Parathyroid adenoma (tissue), 2 donors: Measurements from ENCODE around the gene PIGN.

Experiments
- H2AFZ ChIP-seq: fragments of 300-600 bp; sonication (generic); one replicate; pipeline ENCODE4 v1.7.0; 2017; ENCODE audit warnings: antibody characterized with exemption, mild to moderate bottlenecking
- H3K27ac ChIP-seq: fragments of 300-600 bp; sonication (generic); one replicate; pipeline ENCODE4 v1.7.0; 2017
- H3K27me3 ChIP-seq: fragments of 300-600 bp; sonication (generic); one replicate; pipeline ENCODE4 v1.7.0; 2017; ENCODE audit warnings: low read length; ENCODE audit not compliant: control insufficient read depth, insufficient read depth
- H3K36me3 ChIP-seq: fragments of 300-600 bp; sonication (generic); one replicate; pipeline ENCODE4 v1.7.0; 2017; ENCODE audit warnings: low read length; ENCODE audit not compliant: control insufficient read depth, insufficient read depth
- H3K4me1 ChIP-seq: fragments of 300-600 bp; sonication (generic); one replicate; pipeline ENCODE4 v1.7.0; 2017; ENCODE audit warnings: control low read depth
- H3K4me2 ChIP-seq: fragments of 300-600 bp; sonication (generic); one replicate; pipeline ENCODE4 v1.7.0; 2017; ENCODE audit warnings: low read length
- H3K4me3 ChIP-seq: fragments of 300-600 bp; sonication (generic); one replicate; pipeline ENCODE4 v1.7.0; 2017; ENCODE audit warnings: low read depth, low read length
- H3K79me2 ChIP-seq: fragments of 300-600 bp; sonication (generic); one replicate; pipeline ENCODE4 v1.7.0; 2017; ENCODE audit warnings: control low read depth
- H3K9ac ChIP-seq: fragments of 300-600 bp; sonication (generic); one replicate; pipeline ENCODE4 v1.7.0; 2017; ENCODE audit warnings: mild to moderate bottlenecking
- H3K9me3 ChIP-seq: fragments of 300-600 bp; sonication (generic); one replicate; pipeline ENCODE4 v1.7.0; 2017; ENCODE audit warnings: low read length; ENCODE audit not compliant: control insufficient read depth
- CTCF ChIP-seq: fragments of 300-600 bp; sonication (generic); IDR thresholded peaks from one replicate; pipeline ENCODE4 v1.7.0; 2017; ENCODE audit warnings: antibody characterized with exemption, mild to moderate bottlenecking
- donor health status: primary hyperparathyroidism.

Gene PIGN

GRCh38 chr18:62088156-62088555 is 98.7 kb downstream of the PIGN start:
- H3K9me3 ChIP-seq, result no peaks in the 10 kb centered on the region
- TF ChIP-seq CTCF, result no peak

GRCh38 chr18:62085756-62086155 is 101.1 kb downstream of the PIGN start:
- peaks cover 20% of the 10 kb centered on the region for H3K4me1 ChIP-seq
- TF ChIP-seq CTCF, result no peak
- no peak overlapping the region for H3K9ac ChIP-seq
- H3K27me3 ChIP-seq, result no peaks in the 10 kb centered on the region
- no peak overlapping the region for H3K4me3 ChIP-seq
- no peaks in the 10 kb centered on the region for H3K36me3 ChIP-seq
- H3K79me2 ChIP-seq, result no peaks in the 10 kb centered on the region
- no peak overlapping the region for H2AFZ ChIP-seq
- no peak overlapping the region for H3K27ac ChIP-seq
- H3K4me2 ChIP-seq, result no peak overlapping the region
- no peaks in the 10 kb centered on the region for H3K9me3 ChIP-seq

More at GRCh38 chr18:62088156-62088555, 98.7 kb downstream of the PIGN start:
- Histone ChIP-seq H3K27me3 (no peaks in the 10 kb centered on the region), H3K4me3 (no peak overlapping the region), H3K9ac (no peak overlapping the region), H3K36me3 (no peaks in the 10 kb centered on the region), H2AFZ (no peak overlapping the region), H3K4me1 (peaks cover 12% of the 10 kb centered on the region), H3K4me2 (no peak overlapping the region), H3K79me2 (no peaks in the 10 kb centered on the region), H3K27ac (no peak overlapping the region)

- no peak overlapping the region for H3K9ac ChIP-seq
- H2AFZ ChIP-seq, result no peak overlapping the region
- no peaks in the 10 kb centered on the region for H3K79me2 ChIP-seq
- H3K4me3 ChIP-seq, result no peak overlapping the region
- no peaks in the 10 kb centered on the region for H3K36me3 ChIP-seq
- peaks cover 34% of the 10 kb centered on the region for H3K4me1 ChIP-seq
- TF ChIP-seq CTCF, result no peak
- no peaks in the 10 kb centered on the region for H3K9me3 ChIP-seq
- H3K27ac ChIP-seq, result peak overlapping the region; percentile 92
- no peaks in the 10 kb centered on the region for H3K27me3 ChIP-seq
- no peak overlapping the region for H3K4me2 ChIP-seq
Measured at GRCh38 chr18:62081761-62082294, 105.0 kb downstream of the PIGN start.

GRCh38 chr18:62081248-62081647 is 105.6 kb downstream of the PIGN start:
- peak overlapping the region; percentile 92 for H3K27ac ChIP-seq
- no peak for TF ChIP-seq CTCF
- H3K9ac ChIP-seq, result no peak overlapping the region
- no peak overlapping the region for H3K4me3 ChIP-seq
- H3K27me3 ChIP-seq, result no peaks in the 10 kb centered on the region
- no peak overlapping the region for H2AFZ ChIP-seq
- H3K36me3 ChIP-seq, result no peaks in the 10 kb centered on the region
- H3K4me2 ChIP-seq, result peak overlapping the region; percentile 6
- H3K79me2 ChIP-seq, result no peaks in the 10 kb centered on the region
- peaks cover 34% of the 10 kb centered on the region for H3K4me1 ChIP-seq
- H3K9me3 ChIP-seq, result no peaks in the 10 kb centered on the region

GRCh38 chr18:62080172-62080900 is 106.5 kb downstream of the PIGN start:
- Histone ChIP-seq H3K27ac (peak overlapping the region; percentile 92), H3K36me3 (no peaks in the 10 kb centered on the region), H3K9ac (no peak overlapping the region), H3K4me2 (peak overlapping the region; percentile 58), H3K27me3 (no peaks in the 10 kb centered on the region), H2AFZ (peak overlapping the region; percentile 68), H3K4me1 (peaks cover 34% of the 10 kb centered on the region), H3K9me3 (no peaks in the 10 kb centered on the region), H3K4me3 (peak overlapping the region; percentile 28), H3K79me2 (no peaks in the 10 kb centered on the region)
- TF ChIP-seq CTCF, result no peak
